ENCODE measurements around the gene SLC35A2. TPM values are rescaled to one million over a fixed set of nuclear protein-coding genes. Genes with fewer than 3 reads are reported as not detected.

Gene SLC35A2
- total and polyA plus RNA-seq, 7 experiments from 2014 or later = 6.7 to 36.7 (median 14.8) TPM

- ATAC-seq (peak; percentile 20), DNase-seq (peak in 8 of 9 donors; percentile 29 to 79 (median 70))
- Mint-ChIP-seq H3K9me3 (peaks cover 0 to 4% (median 0%) of the 10 kb centered on the region in 11 donors), H3K4me3 (peak overlapping the region; percentile 50 to 96 (median 64)), H3K27ac (peak overlapping the region; percentile 80 to 99 (median 98)), H3K27me3 (peaks cover 0 to 3% (median 0%) of the 10 kb centered on the region in 5 donors), H3K4me1 (peaks cover 28 to 72% (median 62%) of the 10 kb centered on the region in 7 donors), H3K36me3 (peaks cover 0 to 45% (median 29%) of the 10 kb centered on the region in 5 donors)
- Histone ChIP-seq H3K36me3 (ENCODE audit: control insufficient read depth in 2 of 3, insufficient read depth in 3 of 3, low read length in 3 of 3) (peaks cover 0 to 15% (median 8%) of the 10 kb centered on the region in 3 experiments), H3K27ac (ENCODE audit: low read depth, low read length) (peak overlapping the region; percentile 78), H3K27me3 (ENCODE audit: control insufficient read depth in 2 of 2, insufficient read depth in 2 of 2, low read length in 2 of 2) (no peaks in the 10 kb centered on the region), H3K9me3 (ENCODE audit: control insufficient read depth in 2 of 3, low read length in 3 of 3) (no peaks in the 10 kb centered on the region), H3K4me1 (ENCODE audit: control insufficient read depth in 2 of 2, insufficient read depth in 2 of 2, low read length in 2 of 2) (peaks cover 48 to 56% of the 10 kb centered on the region in 2 donors), H3K4me3 (ENCODE audit: low read length) (no peak overlapping the region)
- POLR2A ChIA-PET = interaction anchor here (0.7 to 3.7 kb wide), 4 partner anchors 12 to 17 kb away, joined by 4 to 18 read pairs (median 8); no protein-coding TSS in a partner anchor
- intact Hi-C loops (cut with micrococcal nuclease) = loop anchor here (5.0 kb wide), 3 partner anchors 132 to 337 kb away; partner anchors contain the start of genes HDAC6 (in 1 of the 2) and WDR13 (in 1 of the 2)
- CTCF ChIA-PET = no interaction called here
These were observed 23.3 kb upstream of the SLC35A2 start for GRCh38 chrX:48934581-48935300.

GRCh38 chrX:48933757-48934156 is 22.3 kb upstream of the SLC35A2 start:
- H3K36me3 ChIP-seq (ENCODE audit: control insufficient read depth in 2 of 3, insufficient read depth in 3 of 3, low read length in 3 of 3) = peaks cover 0 to 15% (median 8%) of the 10 kb centered on the region in 3 experiments
- H3K27ac Mint-ChIP-seq = peak overlapping the region; percentile 80 to 99 (median 98)
- no peaks in the 10 kb centered on the region for H3K9me3 ChIP-seq (ENCODE audit: control insufficient read depth in 2 of 3, low read length in 3 of 3)
- ATAC-seq = no peak
- ChIA-PET CTCF (no interaction called here), POLR2A (interaction anchor here (0.6 to 3.7 kb wide), 3 partner anchors 11 to 132 kb away, joined by 3 to 18 read pairs (median 11); no protein-coding TSS in a partner anchor)
- H3K4me1 Mint-ChIP-seq = peaks cover 22 to 62% (median 53%) of the 10 kb centered on the region in 7 donors
- peaks cover 0 to 3% (median 0%) of the 10 kb centered on the region in 5 donors for H3K27me3 Mint-ChIP-seq
- peaks cover 38 to 47% of the 10 kb centered on the region in 2 donors for H3K4me1 ChIP-seq (ENCODE audit: control insufficient read depth in 2 of 2, insufficient read depth in 2 of 2, low read length in 2 of 2)
- H3K4me3 Mint-ChIP-seq = peak overlapping the region in 7 of 10 donors; percentile 21 to 96 (median 48)
- H3K4me3 ChIP-seq (ENCODE audit: low read length) = no peak overlapping the region
- H3K27me3 ChIP-seq (ENCODE audit: control insufficient read depth in 2 of 2, insufficient read depth in 2 of 2, low read length in 2 of 2) = no peaks in the 10 kb centered on the region
- DNase-seq = no peak
- peaks cover 0 to 4% (median 0%) of the 10 kb centered on the region in 11 donors for H3K9me3 Mint-ChIP-seq
- peaks cover 0 to 45% (median 29%) of the 10 kb centered on the region in 5 donors for H3K36me3 Mint-ChIP-seq
- peak overlapping the region; percentile 78 for H3K27ac ChIP-seq (ENCODE audit: low read depth, low read length)
- intact Hi-C loops (cut with micrococcal nuclease) = no loop called here

- Mint-ChIP-seq H3K9me3 (no peaks in the 10 kb centered on the region), H3K27me3 (no peaks in the 10 kb centered on the region), H3K27ac (peak overlapping the region in 4 of 9 donors; percentile 8 to 66 (median 38)), H3K4me3 (no peak overlapping the region), H3K4me1 (peaks cover 6 to 50% (median 19%) of the 10 kb centered on the region in 7 donors), H3K36me3 (peaks cover 4 to 25% (median 11%) of the 10 kb centered on the region in 5 donors)
- ChIA-PET POLR2A (interaction anchor here (0.5 to 3.4 kb wide), 7 partner anchors 10 to 709 kb away, joined by 3 to 11 read pairs (median 4); partner anchors contain the start of gene PQBP1), CTCF (interaction anchor here (2.7 kb wide), 1 partner anchor 9 kb away, joined by 10 read pairs; no protein-coding TSS in a partner anchor)
- H3K4me1 ChIP-seq (ENCODE audit: control insufficient read depth in 2 of 2, insufficient read depth in 2 of 2, low read length in 2 of 2) = peaks cover 8 to 23% of the 10 kb centered on the region in 2 donors
- DNase-seq (no peak), ATAC-seq (no peak)
- H3K27me3 ChIP-seq (ENCODE audit: control insufficient read depth in 2 of 2, insufficient read depth in 2 of 2, low read length in 2 of 2) = no peaks in the 10 kb centered on the region
- no peak overlapping the region for H3K27ac ChIP-seq (ENCODE audit: low read depth, low read length)
- peaks cover 0 to 42% (median 7%) of the 10 kb centered on the region in 3 experiments for H3K36me3 ChIP-seq (ENCODE audit: control insufficient read depth in 2 of 3, insufficient read depth in 3 of 3, low read length in 3 of 3)
- H3K9me3 ChIP-seq (ENCODE audit: control insufficient read depth in 2 of 3, low read length in 3 of 3) = no peaks in the 10 kb centered on the region
- intact Hi-C loops (cut with micrococcal nuclease) = no loop called here
- no peak overlapping the region for H3K4me3 ChIP-seq (ENCODE audit: low read length)
These were observed 16.4 kb upstream of the SLC35A2 start for GRCh38 chrX:48927736-48928382.

- ChIA-PET POLR2A (interaction anchor here (0.5 to 3.4 kb wide), 9 partner anchors 9 to 710 kb away, joined by 3 to 11 read pairs (median 4); partner anchors contain the start of gene PQBP1), CTCF (interaction anchor here (2.7 kb wide), 1 partner anchor 10 kb away, joined by 10 read pairs; no protein-coding TSS in a partner anchor)
- intact Hi-C loops (cut with micrococcal nuclease) = no loop called here
- peaks cover 6 to 56% (median 21%) of the 10 kb centered on the region in 7 donors for H3K4me1 Mint-ChIP-seq
- no peak for ATAC-seq
- Histone ChIP-seq H3K36me3 (ENCODE audit: control insufficient read depth in 2 of 3, insufficient read depth in 3 of 3, low read length in 3 of 3) (peaks cover 0 to 42% (median 7%) of the 10 kb centered on the region in 3 experiments), H3K4me3 (ENCODE audit: low read length) (no peak overlapping the region), H3K27ac (ENCODE audit: low read depth, low read length) (no peak overlapping the region), H3K27me3 (ENCODE audit: control insufficient read depth in 2 of 2, insufficient read depth in 2 of 2, low read length in 2 of 2) (no peaks in the 10 kb centered on the region), H3K9me3 (ENCODE audit: control insufficient read depth in 2 of 3, low read length in 3 of 3) (no peaks in the 10 kb centered on the region), H3K4me1 (ENCODE audit: control insufficient read depth in 2 of 2, insufficient read depth in 2 of 2, low read length in 2 of 2) (peaks cover 8 to 27% of the 10 kb centered on the region in 2 donors)
- H3K36me3 Mint-ChIP-seq = peaks cover 4 to 25% (median 10%) of the 10 kb centered on the region in 5 donors
- no peak for DNase-seq
- no peak overlapping the region for H3K4me3 Mint-ChIP-seq
- H3K27me3 Mint-ChIP-seq = no peaks in the 10 kb centered on the region
- peak overlapping the region in 1 of 9 donors; percentile 62 for H3K27ac Mint-ChIP-seq
- no peaks in the 10 kb centered on the region for H3K9me3 Mint-ChIP-seq
These were observed 15.7 kb upstream of the SLC35A2 start for GRCh38 chrX:48927123-48927522.

GRCh38 chrX:48924270-48924669 is 12.8 kb upstream of the SLC35A2 start:
- H3K4me3 ChIP-seq (ENCODE audit: low read length) = no peak overlapping the region
- H3K36me3 Mint-ChIP-seq = peaks cover 4 to 25% (median 7%) of the 10 kb centered on the region in 5 donors
- H3K36me3 ChIP-seq (ENCODE audit: control insufficient read depth in 2 of 3, insufficient read depth in 3 of 3, low read length in 3 of 3) = peaks cover 0 to 32% (median 7%) of the 10 kb centered on the region in 3 experiments
- no peak for ATAC-seq
- peak overlapping the region; percentile 41 for H3K27ac ChIP-seq (ENCODE audit: low read depth, low read length)
- H3K4me1 Mint-ChIP-seq = peaks cover 17 to 80% (median 37%) of the 10 kb centered on the region in 7 donors
- H3K9me3 Mint-ChIP-seq = no peaks in the 10 kb centered on the region
- intact Hi-C loops (cut with micrococcal nuclease) = no loop called here
- H3K9me3 ChIP-seq (ENCODE audit: control insufficient read depth in 2 of 3, low read length in 3 of 3) = no peaks in the 10 kb centered on the region
- H3K27me3 ChIP-seq (ENCODE audit: control insufficient read depth in 2 of 2, insufficient read depth in 2 of 2, low read length in 2 of 2) = no peaks in the 10 kb centered on the region
- H3K27ac Mint-ChIP-seq = peak overlapping the region; percentile 38 to 96 (median 88)
- ChIA-PET POLR2A (interaction anchor here (3.3 to 15.7 kb wide), 2 partner anchors 9 to 17 kb away, joined by 18 to 432 read pairs; no protein-coding TSS in a partner anchor), CTCF (no interaction called here)
- no peaks in the 10 kb centered on the region for H3K27me3 Mint-ChIP-seq
- peaks cover 30 to 46% of the 10 kb centered on the region in 2 donors for H3K4me1 ChIP-seq (ENCODE audit: control insufficient read depth in 2 of 2, insufficient read depth in 2 of 2, low read length in 2 of 2)
- H3K4me3 Mint-ChIP-seq = peak overlapping the region in 9 of 10 donors; percentile 3 to 72 (median 38)
- DNase-seq = no peak

GRCh38 chrX:48923771-48924170 is 12.3 kb upstream of the SLC35A2 start:
- H3K9me3 Mint-ChIP-seq = peaks cover 0 to 2% (median 0%) of the 10 kb centered on the region in 11 donors
- ChIA-PET CTCF (no interaction called here), POLR2A (interaction anchor here (3.3 to 15.7 kb wide), 2 partner anchors 10 to 18 kb away, joined by 18 to 432 read pairs; no protein-coding TSS in a partner anchor)
- Histone ChIP-seq H3K36me3 (ENCODE audit: control insufficient read depth in 2 of 3, insufficient read depth in 3 of 3, low read length in 3 of 3) (peaks cover 0 to 33% (median 7%) of the 10 kb centered on the region in 3 experiments), H3K27me3 (ENCODE audit: control insufficient read depth in 2 of 2, insufficient read depth in 2 of 2, low read length in 2 of 2) (no peaks in the 10 kb centered on the region), H3K27ac (ENCODE audit: low read depth, low read length) (peak overlapping the region; percentile 41), H3K4me3 (ENCODE audit: low read length) (no peak overlapping the region), H3K9me3 (ENCODE audit: control insufficient read depth in 2 of 3, low read length in 3 of 3) (no peaks in the 10 kb centered on the region), H3K4me1 (ENCODE audit: control insufficient read depth in 2 of 2, insufficient read depth in 2 of 2, low read length in 2 of 2) (peaks cover 30 to 46% of the 10 kb centered on the region in 2 donors)
- intact Hi-C loops (cut with micrococcal nuclease) = no loop called here
- peak overlapping the region; percentile 38 to 96 (median 88) for H3K27ac Mint-ChIP-seq
- peaks cover 17 to 83% (median 40%) of the 10 kb centered on the region in 7 donors for H3K4me1 Mint-ChIP-seq
- no peaks in the 10 kb centered on the region for H3K27me3 Mint-ChIP-seq
- DNase-seq (no peak), ATAC-seq (no peak)
- H3K4me3 Mint-ChIP-seq = peak overlapping the region in 5 of 10 donors; percentile 3 to 72 (median 35)
- peaks cover 4 to 25% (median 7%) of the 10 kb centered on the region in 5 donors for H3K36me3 Mint-ChIP-seq

Data from naive thymus-derived CD4-positive, alpha-beta T cell (primary cell).